Stimulated activated CD4-positive, alpha-beta T cell treated with anti-CD3 and anti-CD28 coated beads, Interleukin-1b, Interleukin-23, amount 100 ng/mL, for 48 hours (primary cell): Measurements from ENCODE around the gene SCGB1D1.
"Not testable (repeated sequence)": the region's sequence is repeated elsewhere in the genome, so short reads cannot be mapped to it uniquely, and the experiment has no call there.

Source experiments
- DNase-seq: peaks from one replicate; pipeline ENCODE4 v3.0.0-alpha.2; 2020

SCGB1D1 gene

DNA sequence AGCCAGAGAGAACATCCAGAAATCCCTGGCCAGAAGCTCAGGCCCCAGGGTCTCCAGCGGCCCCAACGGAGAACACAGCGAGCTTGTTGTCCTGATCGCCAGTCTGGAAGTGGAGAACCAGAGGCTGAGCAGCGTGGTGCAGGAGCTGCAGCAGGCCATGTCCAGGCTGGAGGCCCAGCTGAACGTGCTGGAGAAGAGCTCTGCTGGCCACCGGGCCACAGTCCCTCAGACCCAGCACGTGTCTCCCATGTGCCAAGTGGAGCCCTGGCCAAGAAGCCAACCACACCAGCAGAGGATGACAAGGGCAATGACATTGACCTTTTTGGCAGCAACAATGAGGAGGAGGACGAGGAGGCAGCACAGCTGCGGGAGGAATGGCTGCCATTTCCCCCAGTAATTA lies 20.6 kb upstream of the SCGB1D1 start:
- DNase-seq = no peak

DNA sequence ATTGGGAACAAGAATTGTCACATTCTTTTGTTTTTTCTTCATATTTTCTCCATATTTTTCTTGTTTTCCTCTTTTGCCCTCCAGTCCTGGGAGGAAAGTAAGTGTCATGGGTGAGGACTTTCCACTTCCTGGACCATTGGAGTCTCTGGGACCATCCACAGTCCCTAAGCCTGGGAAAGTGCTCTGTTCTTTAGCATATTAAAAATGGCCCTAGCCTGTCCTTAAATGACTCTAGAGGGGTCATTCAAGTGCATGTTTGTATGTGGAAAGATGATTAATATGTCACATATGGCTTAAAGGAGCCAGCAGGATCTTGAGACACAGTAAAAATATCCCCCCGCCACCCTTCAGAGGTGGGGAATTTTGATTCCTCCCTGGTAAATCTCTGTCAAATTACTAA lies 20.1 kb upstream of the SCGB1D1 start:
- no peak for DNase-seq

DNA sequence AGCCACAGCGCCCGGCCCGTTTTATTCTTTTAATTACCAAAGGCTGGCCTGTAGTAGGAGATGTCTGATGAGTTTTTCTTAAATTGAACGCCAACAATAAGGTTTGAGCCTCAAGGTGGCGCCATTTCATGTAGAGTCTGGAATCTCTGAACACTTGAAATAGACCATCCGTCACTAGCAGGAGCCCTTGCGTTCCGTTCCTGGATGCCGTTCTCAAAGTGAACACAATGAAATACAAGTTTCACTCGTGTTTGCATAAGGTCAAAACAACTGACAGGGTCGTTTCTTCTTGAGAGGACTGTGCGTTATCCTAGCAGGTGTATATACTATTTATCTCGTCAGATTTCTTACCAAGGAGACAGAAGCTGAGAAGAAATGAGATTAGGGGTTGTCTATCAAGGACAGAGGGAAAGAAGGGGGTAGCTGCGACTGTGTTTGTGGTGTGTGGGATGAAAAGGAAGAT lies 18.7 kb upstream of the SCGB1D1 start:
- DNase-seq = peak; percentile 73

DNA sequence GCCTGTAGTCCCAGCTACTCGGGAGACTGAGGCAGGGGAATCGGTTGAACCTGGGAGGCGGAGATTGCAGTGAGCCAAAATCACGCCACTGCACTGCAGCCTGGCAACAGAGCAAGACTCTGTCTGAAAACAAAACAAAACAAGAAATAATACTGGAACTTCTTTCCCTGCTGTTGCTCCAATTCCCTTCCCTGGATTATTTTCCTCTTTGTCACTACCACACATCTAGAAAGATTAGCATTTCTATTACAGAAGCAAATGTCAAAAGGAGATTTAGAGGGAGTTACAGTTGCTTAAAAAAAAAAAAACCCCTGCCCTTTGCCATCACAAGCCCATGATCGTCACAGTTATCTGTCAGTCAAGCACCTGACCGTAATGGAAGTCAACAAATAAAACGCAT lies 17.7 kb upstream of the SCGB1D1 start:
- no peak for DNase-seq

DNA sequence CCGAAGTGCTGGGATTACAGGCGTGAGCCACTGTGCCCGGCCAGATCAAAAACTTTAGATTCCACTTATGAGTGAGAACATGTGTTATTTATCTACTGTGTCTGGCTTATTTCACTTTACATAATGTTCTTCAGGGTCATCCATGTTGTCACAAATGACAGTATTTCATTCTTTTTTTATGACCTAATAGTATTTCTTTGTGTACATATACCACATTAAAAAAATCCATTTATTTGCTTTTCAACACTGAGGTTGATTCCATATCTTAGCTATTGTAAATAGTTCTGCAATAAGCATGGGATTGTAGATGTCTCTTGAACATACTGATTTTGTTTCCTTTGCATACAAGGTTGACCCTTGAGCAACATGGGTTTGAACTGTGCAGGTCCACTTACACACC lies 13.2 kb upstream of the SCGB1D1 start:
- DNase-seq = no peak

DNA sequence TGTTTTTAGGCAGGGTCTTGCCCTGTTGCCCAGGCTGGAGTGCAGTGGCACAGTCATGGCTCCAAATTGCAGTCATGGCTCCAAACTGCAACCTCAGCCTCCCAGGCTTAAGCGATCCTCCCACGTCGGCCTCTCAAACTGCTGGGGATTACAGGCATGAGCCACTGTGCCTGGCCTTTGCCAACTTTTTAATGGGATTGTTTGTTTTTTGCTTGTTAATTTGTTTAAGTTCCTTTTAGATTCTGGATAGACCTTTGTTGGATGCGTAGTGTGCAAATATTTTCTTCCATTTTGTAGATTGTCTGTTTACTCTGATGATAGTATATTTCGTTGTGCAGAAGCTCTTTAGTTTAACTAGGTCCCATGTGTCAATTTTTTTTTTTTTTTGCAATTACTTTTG lies 10.0 kb upstream of the SCGB1D1 start:
- no peak for DNase-seq

DNA sequence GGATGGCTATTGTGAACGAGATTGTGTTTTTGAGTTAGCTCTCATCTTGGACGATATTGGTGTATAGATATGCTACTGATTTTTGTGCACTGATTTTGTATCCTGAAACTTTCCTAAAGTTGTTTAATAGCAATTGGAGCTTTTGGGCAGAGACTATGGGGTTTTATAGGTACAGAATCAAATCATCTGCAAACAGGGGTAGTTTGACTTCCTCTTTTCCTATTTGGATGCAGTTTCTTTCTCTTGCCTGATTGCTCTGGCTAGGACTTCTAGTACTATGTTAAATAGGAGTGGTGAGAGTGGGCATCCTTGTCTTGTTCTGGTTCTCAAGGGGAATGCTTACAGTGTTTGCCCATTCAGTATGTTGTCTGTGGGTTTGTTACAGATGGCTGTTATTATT lies 8.9 kb upstream of the SCGB1D1 start:
- no peak for DNase-seq

DNA sequence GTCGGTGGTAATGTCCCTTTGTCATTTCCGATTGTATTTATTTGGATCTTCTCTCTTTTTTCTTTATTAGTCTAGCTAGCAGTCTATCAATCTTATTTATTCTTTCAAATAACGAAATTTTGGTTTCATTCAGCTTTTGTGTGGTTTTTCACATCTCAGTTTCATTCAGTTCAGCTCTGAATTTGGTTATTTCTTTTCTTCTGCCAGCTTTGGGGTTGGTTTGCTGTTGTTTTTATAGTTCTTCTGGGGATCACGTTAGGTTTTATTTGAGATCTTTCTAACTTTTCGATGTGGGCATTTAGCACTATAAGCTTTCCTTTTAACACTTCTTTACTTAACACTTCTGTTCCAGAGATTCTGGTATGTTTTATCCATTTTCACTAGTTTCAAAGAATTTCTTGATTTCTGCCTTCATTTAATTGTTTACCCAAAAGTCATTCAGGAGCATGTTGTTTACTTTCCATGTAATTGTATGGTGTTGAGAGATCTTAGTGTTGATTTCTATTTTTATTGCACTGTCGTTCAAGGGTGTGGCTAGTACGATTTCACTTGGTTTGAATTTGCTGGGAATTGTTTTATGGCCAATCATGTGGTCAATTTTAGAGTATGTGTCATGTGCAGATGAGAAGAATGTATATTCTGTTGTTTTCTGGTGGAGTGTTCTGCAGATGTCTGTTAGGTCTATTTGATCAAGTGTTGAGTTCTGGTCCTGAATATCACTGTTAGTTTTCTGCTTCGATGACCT lies 7.7 kb upstream of the SCGB1D1 start:
- DNase-seq = no peak

DNA sequence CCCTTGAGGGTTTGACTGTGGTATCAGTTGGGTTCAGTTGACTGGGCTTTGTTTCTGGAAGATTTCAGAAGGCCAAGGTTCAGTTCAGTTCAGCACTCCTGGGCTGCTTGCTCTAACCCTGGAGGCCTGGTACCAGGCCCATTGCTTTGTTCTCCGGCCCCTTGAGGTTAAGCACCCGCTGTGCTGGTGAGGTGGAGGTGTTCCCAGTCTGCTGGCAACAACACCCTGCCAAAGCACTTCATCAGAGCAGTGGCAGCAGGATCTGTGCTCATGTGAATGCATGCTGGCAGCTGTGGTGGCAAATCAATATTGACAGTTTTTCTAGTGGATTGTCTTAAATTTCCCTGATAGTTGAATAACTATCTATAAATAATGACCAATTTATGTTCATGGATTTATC lies 3.8 kb upstream of the SCGB1D1 start:
- no peak for DNase-seq

DNA sequence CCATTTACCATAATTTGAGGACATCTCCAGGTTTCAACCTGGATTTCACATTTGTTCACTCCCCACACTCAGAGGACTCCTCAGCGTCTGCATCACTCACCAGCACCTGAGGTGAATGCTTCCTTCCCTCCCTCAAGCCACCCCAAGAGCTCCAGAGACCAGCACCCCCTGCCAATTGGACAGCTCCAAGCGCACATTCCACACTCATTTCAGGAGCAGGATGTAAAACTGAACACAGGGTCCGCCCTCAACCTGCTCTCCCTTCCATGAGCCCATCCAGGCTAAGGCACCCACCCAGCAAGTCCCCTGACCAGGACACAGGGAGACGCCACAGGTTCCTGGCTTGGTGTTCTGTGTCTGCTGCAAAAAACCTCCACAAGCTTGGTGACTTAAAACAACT lies 3.9 kb downstream of the SCGB1D1 start:
- DNase-seq = no peak

DNA sequence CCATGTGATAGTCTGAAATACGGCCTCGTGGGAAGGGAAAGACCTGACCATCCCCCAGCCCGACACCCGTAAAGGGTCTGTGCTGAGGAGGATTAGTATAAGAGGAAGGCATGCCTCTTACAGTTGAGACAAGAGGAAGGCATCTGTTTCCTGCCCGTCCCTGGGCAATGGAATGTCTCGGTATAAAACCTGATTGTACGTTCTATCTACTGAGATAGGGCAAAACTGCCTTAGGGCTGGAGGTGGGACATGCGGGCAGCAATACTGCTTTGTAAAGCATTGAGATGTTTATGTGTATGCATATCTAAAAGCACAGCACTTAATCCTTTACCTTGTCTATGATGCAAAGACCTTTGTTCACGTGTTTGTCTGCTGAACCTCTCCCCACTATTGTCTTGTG lies 5.0 kb downstream of the SCGB1D1 start:
- DNase-seq = not testable (repeated sequence)

DNA sequence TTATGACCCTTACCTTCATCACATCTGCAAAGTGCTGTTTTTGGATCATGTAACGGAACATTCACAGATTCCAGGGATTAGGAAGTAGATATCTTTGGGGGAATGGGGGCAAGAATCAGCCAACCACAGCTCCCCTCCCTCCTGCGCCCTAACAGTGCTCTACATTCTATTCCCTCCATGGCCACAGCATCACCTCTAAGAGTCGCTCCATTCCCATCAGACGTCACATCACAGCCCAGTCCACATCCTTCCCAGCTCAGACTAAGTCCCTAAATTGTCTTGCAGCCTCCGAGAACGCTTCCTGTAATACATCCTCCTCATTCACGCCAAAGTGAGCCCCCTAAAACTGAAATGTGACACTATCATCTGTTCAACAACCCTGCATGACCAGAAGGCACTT lies 5.9 kb downstream of the SCGB1D1 start:
- DNase-seq = no peak

DNA sequence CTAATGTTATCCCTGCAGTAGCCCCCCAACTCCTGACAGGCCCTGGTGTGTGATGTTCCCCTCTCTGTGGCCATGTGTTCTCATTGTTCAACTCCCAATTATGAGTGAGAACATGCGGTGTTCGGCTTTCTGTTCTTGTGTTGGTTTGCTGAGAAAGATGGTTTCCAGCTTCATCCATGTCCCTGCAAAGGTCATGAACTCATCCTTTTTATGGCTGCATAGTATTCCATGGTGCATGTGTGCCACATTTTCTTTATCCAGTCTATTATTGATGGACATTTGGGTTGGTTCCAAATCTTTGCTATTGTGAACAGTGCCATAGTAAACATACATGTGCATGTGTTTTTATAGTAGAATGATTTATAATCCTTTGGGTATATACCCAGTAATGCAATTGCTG lies 7.4 kb downstream of the SCGB1D1 start:
- not testable (repeated sequence) for DNase-seq

DNA sequence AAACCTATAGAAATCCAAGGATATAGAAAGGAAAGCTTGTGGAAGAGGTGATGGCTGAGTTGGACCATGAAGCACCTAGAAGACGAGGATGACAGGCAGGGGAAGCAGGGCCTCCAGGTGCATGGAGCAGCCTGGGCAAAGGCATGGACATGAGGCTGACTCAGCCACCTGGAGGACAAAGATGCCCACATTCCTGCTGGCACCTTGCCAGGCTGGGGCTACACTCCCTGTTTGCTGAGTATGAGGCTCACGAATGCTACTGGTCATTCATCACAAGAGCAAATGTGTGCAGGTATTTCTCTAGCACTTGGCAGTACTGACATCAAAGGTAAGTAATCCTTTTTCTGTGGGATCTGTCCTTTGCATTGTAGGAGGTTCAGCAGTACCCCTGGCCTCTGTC lies 11.4 kb downstream of the SCGB1D1 start:
- no peak for DNase-seq

DNA sequence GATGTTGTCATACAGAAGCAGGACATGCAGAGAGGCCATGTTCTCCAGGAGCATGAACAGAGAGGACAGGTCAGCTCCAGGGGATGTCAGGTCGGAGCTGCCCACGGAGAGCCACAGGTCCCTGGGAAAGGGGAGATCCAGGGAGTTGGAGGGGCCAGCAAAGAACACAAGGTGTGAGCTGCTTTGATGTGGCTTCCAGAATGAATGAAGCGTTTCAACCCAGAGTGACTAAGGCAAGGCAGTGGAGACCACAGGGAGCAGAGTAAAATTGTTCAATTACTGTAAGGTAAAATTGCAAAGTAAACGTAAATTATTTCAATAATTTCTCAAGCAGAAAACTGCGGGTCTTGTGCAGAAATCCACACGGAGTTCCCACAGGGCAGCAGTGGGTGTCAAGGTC lies 12.9 kb downstream of the SCGB1D1 start:
- no peak for DNase-seq

DNA sequence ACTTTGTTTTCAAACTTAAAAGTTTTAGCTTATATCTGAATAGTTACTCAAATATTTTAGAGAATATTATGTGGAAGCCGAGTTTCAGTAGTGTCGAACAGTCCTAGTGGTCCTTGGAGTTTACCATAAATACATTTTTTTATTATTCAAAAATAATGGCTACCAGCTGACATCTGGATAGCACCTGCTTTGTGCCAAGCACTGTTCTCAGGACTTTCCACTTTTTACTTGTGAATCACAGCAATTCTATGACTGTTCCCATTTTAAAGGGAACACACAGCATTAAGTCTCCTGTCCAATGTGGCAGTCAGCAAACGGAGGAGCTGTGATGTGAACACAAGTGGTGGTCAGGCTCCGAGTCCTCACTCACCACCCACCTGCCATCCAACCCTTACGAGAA lies 14.4 kb downstream of the SCGB1D1 start:
- DNase-seq = no peak

DNA sequence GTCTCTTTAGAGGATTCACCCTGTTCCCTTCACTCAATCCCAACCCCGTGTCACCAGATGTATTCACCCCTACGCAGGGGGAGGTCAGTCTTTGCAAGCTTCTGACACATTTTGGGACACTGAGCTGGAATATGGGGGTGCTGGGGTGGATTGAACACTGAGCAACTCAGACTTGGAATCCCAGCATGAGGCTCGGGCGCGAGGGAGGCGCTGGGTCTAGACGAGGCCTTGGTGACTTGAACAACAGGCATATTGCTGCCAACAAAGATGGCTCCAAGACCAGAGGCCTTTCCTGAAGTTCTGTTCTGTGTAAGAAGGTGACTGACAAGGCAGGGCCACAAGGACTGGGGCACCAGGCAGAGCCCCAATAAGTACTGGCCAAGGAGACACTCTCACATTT lies 15.4 kb downstream of the SCGB1D1 start:
- no peak for DNase-seq

DNA sequence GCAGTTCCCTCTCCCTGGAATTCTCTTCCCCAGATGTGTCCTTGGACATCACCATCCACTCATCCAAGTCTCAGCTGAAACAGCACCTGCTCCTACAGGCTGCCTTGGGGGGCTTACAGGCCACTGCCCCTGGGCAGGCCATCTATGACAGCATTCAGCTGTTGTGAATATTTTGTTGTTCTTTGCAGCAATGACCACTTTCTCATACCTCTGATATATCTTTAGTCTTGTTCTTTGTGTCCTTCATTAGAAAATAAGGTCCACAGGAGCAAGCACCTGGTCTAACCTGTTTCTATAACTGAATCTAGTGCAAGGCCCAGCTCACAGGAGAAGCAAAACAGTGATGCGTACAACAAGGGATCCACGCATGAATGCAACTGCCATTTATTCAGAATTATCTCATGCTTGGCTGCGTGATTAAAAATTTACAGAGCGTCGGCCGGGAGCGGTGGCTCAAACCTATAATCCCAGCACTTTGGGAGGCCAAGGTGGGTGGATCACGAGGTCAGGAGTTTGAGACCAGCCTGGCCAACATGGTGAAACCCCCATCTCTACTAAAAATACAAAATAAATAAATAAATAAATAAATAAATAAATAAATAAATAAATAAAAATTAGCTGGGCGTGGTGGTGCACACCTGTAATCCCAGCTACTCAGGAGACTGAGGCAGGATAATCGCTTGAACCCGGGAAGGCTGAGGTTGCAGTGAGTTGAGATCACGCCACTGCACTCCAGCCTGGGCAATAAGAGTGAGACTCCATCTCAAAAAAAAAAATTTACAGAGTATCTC lies 16.5 kb downstream of the SCGB1D1 start:
- not testable (repeated sequence) for DNase-seq

DNA sequence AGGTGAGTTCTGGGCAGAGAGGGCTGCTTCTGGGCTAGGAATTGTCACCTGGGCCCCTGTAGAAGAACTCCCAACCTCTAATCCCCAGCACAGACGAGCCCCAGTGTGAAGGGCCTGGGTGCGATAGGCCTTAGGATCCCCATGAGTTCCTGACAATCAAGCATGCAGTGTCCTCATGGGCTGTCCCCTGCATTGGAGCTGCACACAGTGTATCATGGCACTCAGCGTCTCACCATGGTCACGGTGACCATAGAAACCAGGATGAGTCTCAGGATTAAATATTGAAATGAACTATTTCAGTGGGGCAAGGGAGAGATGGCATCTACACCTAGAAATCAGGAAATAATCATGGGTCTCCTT lies 18.7 kb downstream of the SCGB1D1 start:
- no peak for DNase-seq

DNA sequence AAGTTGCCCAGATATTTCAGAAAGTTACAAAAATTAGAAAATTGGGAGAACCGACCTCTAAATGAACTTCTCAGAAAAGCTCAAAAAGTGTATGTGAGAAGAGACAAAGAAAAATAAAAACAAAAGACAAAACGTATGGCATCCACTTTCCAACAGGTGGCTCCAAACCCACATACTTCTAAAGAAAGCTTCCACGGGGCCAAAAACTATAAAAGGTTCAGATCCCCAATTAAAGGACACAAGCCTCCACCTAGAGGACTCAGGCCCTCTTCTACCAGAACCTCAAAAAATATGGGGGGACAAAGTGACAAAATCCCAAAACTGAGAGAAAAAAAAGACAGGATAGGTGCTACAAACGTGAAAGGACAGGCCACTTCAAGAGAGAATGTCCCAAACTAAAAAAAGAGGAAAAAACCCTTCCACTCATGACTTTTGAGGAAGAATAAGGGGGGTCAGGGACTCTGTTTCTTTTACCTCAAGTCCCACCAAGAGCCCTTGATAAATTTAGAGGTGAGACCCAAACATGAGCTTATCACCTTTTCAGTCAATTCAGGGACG lies 27.3 kb downstream of the SCGB1D1 start:
- no peak for DNase-seq

DNA sequence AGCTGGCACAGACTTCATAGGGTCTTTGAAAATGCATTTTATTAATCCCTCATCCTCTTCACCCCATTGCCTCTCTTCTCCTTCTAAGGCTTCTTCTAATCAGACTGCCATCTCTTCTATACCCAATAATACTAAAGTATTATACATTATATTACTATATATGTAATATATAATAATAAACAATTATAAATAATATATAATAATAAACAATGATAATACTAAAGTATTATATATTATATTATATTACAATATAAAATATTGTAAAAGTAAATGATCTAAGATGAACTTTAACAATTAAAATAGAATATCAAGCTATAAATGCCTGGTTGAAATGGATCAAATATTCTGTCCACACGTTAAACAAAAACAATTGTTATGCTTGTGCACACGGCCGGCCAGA lies 31.5 kb downstream of the SCGB1D1 start:
- no peak for DNase-seq

DNA sequence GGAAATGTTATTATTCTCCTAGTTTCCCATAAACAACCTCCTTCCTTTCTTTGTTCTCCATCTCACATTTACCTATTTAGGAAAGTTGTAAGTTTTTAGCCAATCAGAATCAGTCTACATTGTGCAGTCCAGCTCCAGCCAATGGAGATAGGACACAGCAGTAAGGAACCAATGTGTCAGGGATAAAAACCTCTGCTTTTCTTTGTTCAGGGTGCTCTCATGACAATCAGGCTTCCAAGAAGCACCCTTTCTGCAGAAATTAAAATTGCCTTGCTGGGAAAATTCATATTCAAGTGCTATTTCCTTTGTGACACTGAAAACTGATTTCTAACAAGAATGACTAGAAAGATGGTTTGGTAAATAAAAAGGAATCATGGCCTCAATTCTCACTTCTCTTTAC lies 33.1 kb downstream of the SCGB1D1 start:
- DNase-seq = no peak

DNA sequence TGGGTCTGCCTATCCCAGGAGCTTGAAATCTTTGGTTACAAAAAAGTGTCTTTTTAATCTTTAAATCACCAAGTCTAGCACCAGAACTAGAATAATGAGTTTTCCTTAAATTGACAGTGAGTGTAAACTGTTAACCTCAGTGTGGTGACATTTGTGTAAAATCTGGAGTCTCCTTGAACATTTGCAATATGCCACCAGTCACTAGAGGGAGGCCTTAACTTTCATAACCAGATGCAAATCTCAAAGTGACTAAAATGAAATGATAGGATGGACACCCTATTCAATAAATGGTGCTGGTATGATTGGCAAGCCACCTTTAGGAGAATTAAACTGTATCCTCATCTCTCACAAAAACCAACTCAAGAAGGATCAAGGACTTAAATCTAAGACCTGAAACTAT lies 43.7 kb downstream of the SCGB1D1 start:
- no peak for DNase-seq

DNA sequence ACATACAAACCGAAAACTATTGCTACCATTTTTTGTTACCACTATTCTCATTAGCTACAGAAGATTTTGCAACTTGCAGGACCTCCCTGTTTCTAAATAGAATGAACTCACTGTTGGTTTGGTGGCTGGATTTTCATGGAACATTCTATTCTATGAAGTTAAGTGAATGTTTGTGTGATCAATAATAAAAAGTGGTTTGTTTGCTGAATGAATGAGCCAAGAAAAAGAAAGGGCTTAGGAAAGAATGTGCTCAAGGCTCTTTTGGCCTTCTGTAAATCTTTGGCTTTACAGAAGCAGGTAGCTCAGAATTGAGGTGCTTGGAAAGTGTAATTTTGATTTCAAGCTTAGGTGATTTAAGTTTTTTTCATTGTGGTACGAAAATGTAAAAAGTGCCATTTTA lies 46.2 kb downstream of the SCGB1D1 start:
- no peak for DNase-seq
